Hepatocyte (in vitro differentiated cells): Measurements from ENCODE around the gene HCN2. TPM values are rescaled to one million over a fixed set of nuclear protein-coding genes. Genes with fewer than 3 reads are reported as not detected.

Experiments used
- DNase-seq: peaks from one replicate; pipeline ENCODE4 v3.0.0-alpha.2; 2016; ENCODE audit warnings: low spot score
- H2AFZ ChIP-seq: fragments of 200-600 bp; sonication (generic); 2 replicates; pipeline ENCODE4 v1.6.0; 2016; ENCODE audit warnings: antibody characterized with exemption, mild to moderate bottlenecking
- H3K27ac ChIP-seq: fragments of 200-600 bp; sonication (generic); 2 replicates; pipeline ENCODE4 v1.5.1; 2016; ENCODE audit warnings: mild to moderate bottlenecking
- H3K27me3 ChIP-seq: fragments of 200-600 bp; sonication (generic); 2 replicates; pipeline ENCODE4 v1.6.1; 2016
- H3K36me3 ChIP-seq: fragments of 200-600 bp; sonication (generic); replicated peaks from 2 replicates; pipeline ENCODE4 v1.5.1; 2016; ENCODE audit warnings: low read depth; ENCODE audit not compliant: insufficient read depth
- H3K4me1 ChIP-seq: fragments of 200-600 bp; sonication (generic); 2 replicates; pipeline ENCODE4 v1.5.1; 2016; ENCODE audit warnings: mild to moderate bottlenecking, moderate library complexity; ENCODE audit not compliant: insufficient read depth
- H3K4me2 ChIP-seq: fragments of 200-600 bp; sonication (generic); 2 replicates; pipeline ENCODE4 v1.6.0; 2016
- H3K4me3 ChIP-seq: fragments of 200-600 bp; sonication (generic); 2 replicates; pipeline ENCODE4 v1.5.1; 2016; ENCODE audit warnings: mild to moderate bottlenecking
- H3K79me2 ChIP-seq: fragments of 200-600 bp; sonication (generic); 2 replicates; pipeline ENCODE4 v1.6.0; 2017; ENCODE audit warnings: mild to moderate bottlenecking
- H3K9me2 ChIP-seq: fragments of 200-600 bp; sonication (generic); replicated peaks from 2 replicates; pipeline ENCODE4 v1.6.0; 2017; ENCODE audit warnings: mild to moderate bottlenecking; ENCODE audit not compliant: insufficient read depth
- H3K9me3 ChIP-seq: fragments of 200-600 bp; sonication (generic); 2 replicates; pipeline ENCODE4 v1.5.1; 2016; ENCODE audit warnings: low read depth, mild to moderate bottlenecking
- H4K20me1 ChIP-seq: fragments of 200-600 bp; sonication (generic); 2 replicates; pipeline ENCODE4 v1.6.0; 2016; ENCODE audit warnings: mild to moderate bottlenecking; ENCODE audit not compliant: insufficient read depth, poor library complexity, severe bottlenecking
- CTCF ChIP-seq: fragments of 200-600 bp; sonication (generic); IDR thresholded peaks from 2 replicates; pipeline ENCODE4 v1.5.1; 2016; ENCODE audit warnings: antibody characterized with exemption, mild to moderate bottlenecking; ENCODE audit not compliant: poor library complexity
- EZH2 ChIP-seq: fragments of 200-600 bp; sonication (generic); IDR thresholded peaks from 2 replicates; pipeline ENCODE4 v1.6.1; 2016; ENCODE audit warnings: antibody characterized with exemption, mild to moderate bottlenecking, borderline replicate concordance
- EZH2phosphoT487 ChIP-seq: fragments of 200-600 bp; sonication (generic); IDR thresholded peaks from one replicate; pipeline ENCODE4 v1.6.1; 2018; ENCODE audit warnings: antibody characterized with exemption, mild to moderate bottlenecking, low read depth, moderate library complexity; ENCODE audit not compliant: unreplicated experiment, severe bottlenecking
- WGBS: methylation state at CpG from one replicate; pipeline ENCODE4 v1.1.6; 2016; ENCODE audit warnings: low lambda C conversion rate; ENCODE audit errors: missing lambda C conversion rate; 5-methylcytosine and 5-hydroxymethylcytosine counted together
- polyA plus RNA-seq: library from polyadenylated mRNA; unstranded; fragments of >200 nt; fragmentation: Nextera tagmentation; extraction: Ambion mirVana; gene quantifications from 2 replicates; pipeline ENCODE4 v1.2.1, GENCODE V29; 2016
- total RNA-seq: library from RNA; depleted of rRNA; stranded (reverse); fragments of >200 nt; gene quantifications from 2 replicates; pipeline ENCODE4 v1.2.3, GENCODE V29; 2014

The HCN2 gene
- total and polyA plus RNA-seq, 2 experiments from 2014 or later = 0.16 to 0.30 TPM

- 82% methylated on average over 18 of the region's 18 CpGs for WGBS
Observed at GRCh38 chr19:663682-664117, 74.0 kb downstream of the HCN2 start.

GRCh38 chr19:664913-665443 lies 75.3 kb downstream of the HCN2 start:
- peaks cover 30% of the 10 kb centered on the region for H3K4me1 ChIP-seq
- H2AFZ ChIP-seq = peak overlapping the region; percentile 49
- H3K4me3 ChIP-seq = no peak overlapping the region
- H3K27me3 ChIP-seq = no peaks in the 10 kb centered on the region
- no peak for TF ChIP-seq EZH2phosphoT487
- peak; percentile 98 for TF ChIP-seq CTCF
- no peaks in the 10 kb centered on the region for H3K9me2 ChIP-seq
- H4K20me1 ChIP-seq = peaks cover 21% of the 10 kb centered on the region
- H3K9me3 ChIP-seq = no peaks in the 10 kb centered on the region
- no peaks in the 10 kb centered on the region for H3K36me3 ChIP-seq
- 10% methylated on average over 24 of the region's 24 CpGs for WGBS
- DNase-seq = peak; percentile 93
- H3K27ac ChIP-seq = no peak overlapping the region
- H3K79me2 ChIP-seq = peaks cover 29% of the 10 kb centered on the region
- H3K4me2 ChIP-seq = peak overlapping the region; percentile 72

More at GRCh38 chr19:663682-664117, 74.0 kb downstream of the HCN2 start:
- Histone ChIP-seq H3K79me2 (peaks cover 42% of the 10 kb centered on the region), H3K9me2 (no peaks in the 10 kb centered on the region), H3K4me3 (peak overlapping the region; percentile 24), H3K9me3 (no peaks in the 10 kb centered on the region), H3K27ac (peak overlapping the region; percentile 97), H3K4me1 (peaks cover 38% of the 10 kb centered on the region), H4K20me1 (peaks cover 34% of the 10 kb centered on the region), H2AFZ (peak overlapping the region; percentile 90), H3K27me3 (no peaks in the 10 kb centered on the region), H3K36me3 (no peaks in the 10 kb centered on the region), H3K4me2 (peak overlapping the region; percentile 92)
- TF ChIP-seq EZH2phosphoT487 (no peak), EZH2 (no peak), CTCF (no peak)
- no peak for DNase-seq

Other genes starting within 250 kb of the HCN2 start
- 8.4 and 9.9 TPM in 2 replicates for gene MIER2, start 245.1 kb upstream of the HCN2 start, total RNA-seq
- gene MIER2, start 245.1 kb upstream of the HCN2 start, polyA plus RNA-seq = 46.6 and 47.3 TPM in 2 replicates
- gene C2CD4C, start 180.7 kb upstream of the HCN2 start, total RNA-seq = 1.9 and 3.4 TPM in 2 replicates
- 2.7 and 4.6 TPM in 2 replicates for gene C2CD4C, start 180.7 kb upstream of the HCN2 start, polyA plus RNA-seq
- gene SHC2, start 128.8 kb upstream of the HCN2 start, total RNA-seq = 50.3 and 50.8 TPM in 2 replicates
- gene SHC2, start 128.8 kb upstream of the HCN2 start, polyA plus RNA-seq = 111 and 127 TPM in 2 replicates
- 1.2 and 4.0 TPM in 2 replicates for gene MADCAM1, start 93.4 kb upstream of the HCN2 start, total RNA-seq
- gene MADCAM1, start 93.4 kb upstream of the HCN2 start, polyA plus RNA-seq = 1.8 and 2.9 TPM in 2 replicates
- 35.8 and 44.9 TPM in 2 replicates for gene TPGS1, start 82.4 kb upstream of the HCN2 start, total RNA-seq
- gene TPGS1, start 82.4 kb upstream of the HCN2 start, polyA plus RNA-seq = 61.0 and 69.0 TPM in 2 replicates
- 89.9 and 105 TPM in 2 replicates for gene CDC34, start 58.1 kb upstream of the HCN2 start, total RNA-seq
- 196 and 197 TPM in 2 replicates for gene CDC34, start 58.1 kb upstream of the HCN2 start, polyA plus RNA-seq
- gene GZMM, start 45.8 kb upstream of the HCN2 start, total RNA-seq = not detected in 2 replicates
- gene GZMM, start 45.8 kb upstream of the HCN2 start, polyA plus RNA-seq = not detected in 2 replicates
- 509 and 545 TPM in 2 replicates for gene BSG, start 17.3 kb upstream of the HCN2 start, total RNA-seq
- gene BSG, start 17.3 kb upstream of the HCN2 start, polyA plus RNA-seq = 1,282 and 1,292 TPM in 2 replicates
- gene POLRMT, start 43.7 kb downstream of the HCN2 start, total RNA-seq = 38.7 and 41.9 TPM in 2 replicates
- gene POLRMT, start 43.7 kb downstream of the HCN2 start, polyA plus RNA-seq = 59.5 and 60.7 TPM in 2 replicates
- 0.20 TPM in 1 of 2 replicates, not detected in the other for gene FGF22, start 50.0 kb downstream of the HCN2 start, total RNA-seq
- gene FGF22, start 50.0 kb downstream of the HCN2 start, polyA plus RNA-seq = 0.18 and 0.70 TPM in 2 replicates
- gene RNF126, start 73.3 kb downstream of the HCN2 start, total RNA-seq = 42.7 and 43.9 TPM in 2 replicates
- gene RNF126, start 73.3 kb downstream of the HCN2 start, polyA plus RNA-seq = 84.7 and 89.6 TPM in 2 replicates
- gene FSTL3, start 86.5 kb downstream of the HCN2 start, total RNA-seq = 106 and 131 TPM in 2 replicates
- 171 and 209 TPM in 2 replicates for gene FSTL3, start 86.5 kb downstream of the HCN2 start, polyA plus RNA-seq
- gene PRSS57, start 105.6 kb downstream of the HCN2 start, total RNA-seq = 0.16 and 2.4 TPM in 2 replicates
- 1.2 TPM in 1 of 2 replicates, not detected in the other for gene PRSS57, start 105.6 kb downstream of the HCN2 start, polyA plus RNA-seq
- 27.2 and 34.9 TPM in 2 replicates for gene PALM, start 119.1 kb downstream of the HCN2 start, total RNA-seq
- 22.1 and 23.0 TPM in 2 replicates for gene PALM, start 119.1 kb downstream of the HCN2 start, polyA plus RNA-seq
- gene MISP, start 161.2 kb downstream of the HCN2 start, total RNA-seq = 35.7 and 43.7 TPM in 2 replicates
- gene MISP, start 161.2 kb downstream of the HCN2 start, polyA plus RNA-seq = 38.4 and 50.9 TPM in 2 replicates
- 144 and 178 TPM in 2 replicates for gene PTBP1, start 207.6 kb downstream of the HCN2 start, total RNA-seq
- 204 and 219 TPM in 2 replicates for gene PTBP1, start 207.6 kb downstream of the HCN2 start, polyA plus RNA-seq
- 7.6 and 11.1 TPM in 2 replicates for gene PLPPR3, start 232.1 kb downstream of the HCN2 start, total RNA-seq
- 11.4 and 11.7 TPM in 2 replicates for gene PLPPR3, start 232.1 kb downstream of the HCN2 start, polyA plus RNA-seq
- gene AZU1, start 238.0 kb downstream of the HCN2 start, total RNA-seq = not detected in 2 replicates
- gene AZU1, start 238.0 kb downstream of the HCN2 start, polyA plus RNA-seq = 0.94 TPM in 1 of 2 replicates, not detected in the other